ENCODE data around the gene FERMT1.
"Not testable (repeated sequence)": the region's sequence is repeated elsewhere in the genome, so short reads cannot be mapped to it uniquely, and the experiment has no call there.

The FERMT1 gene

GRCh38 chr20:6036213-6036612 lies 86.6 kb downstream of the FERMT1 start:
- no peak for DNase-seq

DNA sequence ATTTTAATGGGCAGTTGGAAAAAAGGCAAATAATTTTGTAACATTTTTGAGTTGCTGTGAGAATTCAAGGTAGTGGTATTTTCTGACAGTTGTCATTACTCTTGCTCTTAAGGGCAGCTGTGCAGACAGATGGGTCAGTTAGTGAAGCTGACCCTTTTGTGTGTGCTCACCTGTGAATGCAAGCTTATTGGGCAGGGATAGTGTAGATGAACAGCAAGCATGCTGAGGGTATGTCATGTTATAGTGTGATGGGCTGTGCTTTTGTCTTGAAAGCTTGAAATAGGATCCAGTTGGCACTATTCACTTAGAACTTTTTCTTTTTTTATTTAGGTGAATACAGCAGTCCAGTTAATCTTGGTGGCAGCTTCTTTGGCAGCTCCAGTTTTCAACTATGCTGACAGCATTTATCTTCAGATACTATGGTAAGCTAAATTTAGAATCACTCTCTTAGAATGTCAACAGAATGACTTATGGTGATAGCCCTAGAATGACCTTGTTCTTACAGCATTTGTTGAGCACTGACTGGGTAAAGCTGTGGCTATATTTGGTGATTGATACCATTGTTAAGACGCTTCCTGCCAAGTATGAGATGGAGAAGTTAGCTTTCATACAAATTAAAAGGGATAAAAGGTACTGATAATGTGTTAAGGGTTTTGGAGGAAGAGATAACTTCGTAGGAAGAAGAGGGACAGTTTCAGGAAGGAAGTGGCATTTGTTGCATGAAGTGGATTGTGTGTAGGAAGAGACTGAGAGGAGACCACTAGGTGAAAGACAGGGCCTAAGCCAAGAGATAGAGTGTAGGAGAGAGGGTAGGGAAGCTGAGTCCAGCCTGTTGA lies 88.5 kb downstream of the FERMT1 start:
- no peak for DNase-seq

DNA sequence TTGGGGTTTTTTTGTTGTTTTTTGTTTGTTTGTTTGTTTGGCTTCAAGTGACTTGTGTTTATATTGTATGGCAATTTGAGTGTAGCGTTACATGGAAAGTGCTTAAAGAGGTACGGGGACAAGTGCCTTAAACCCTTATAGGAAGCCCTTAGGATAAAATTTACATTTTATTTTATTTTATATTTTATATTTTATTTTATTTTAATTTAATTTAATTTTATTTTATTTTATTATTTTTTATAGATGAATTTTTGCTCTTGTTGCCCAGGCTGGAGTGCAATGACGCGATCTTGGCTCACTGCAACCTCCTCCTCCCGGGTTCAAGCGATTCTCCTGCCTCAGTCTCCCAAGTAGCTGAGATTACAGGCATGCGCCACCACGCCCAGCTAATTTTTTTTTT lies 89.9 kb downstream of the FERMT1 start:
- DNase-seq, result not testable (repeated sequence)

DNA sequence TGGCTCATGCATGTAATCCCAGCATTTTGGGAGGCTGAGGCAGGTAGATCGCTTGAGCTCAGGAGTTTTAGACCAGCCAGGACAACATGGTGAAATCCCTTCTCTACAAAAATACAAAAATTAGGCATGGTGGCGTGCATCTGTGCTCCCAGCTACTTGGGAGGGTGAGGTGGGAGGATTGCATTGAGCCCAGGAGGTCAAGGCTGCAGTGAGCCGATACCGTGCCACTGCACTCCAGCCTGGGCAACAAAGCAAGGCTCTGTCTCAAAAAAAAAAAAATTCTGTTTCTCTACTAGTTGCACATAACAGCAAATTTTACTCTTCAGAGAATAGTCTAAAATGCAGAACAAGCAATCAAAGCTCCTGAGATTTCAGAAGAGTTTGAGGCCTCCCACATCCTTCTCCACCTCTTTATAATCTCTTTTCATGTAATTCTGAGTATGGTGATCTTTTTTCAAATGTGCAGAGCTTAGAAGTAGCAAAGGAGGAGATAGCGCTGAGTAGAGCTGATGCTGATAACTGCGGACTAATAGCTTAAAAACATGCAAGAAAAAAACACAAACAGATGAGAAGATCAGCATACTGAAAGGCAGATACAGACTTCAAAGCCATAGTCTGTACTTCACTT lies 92.3 kb downstream of the FERMT1 start:
- no peak for DNase-seq

DNA sequence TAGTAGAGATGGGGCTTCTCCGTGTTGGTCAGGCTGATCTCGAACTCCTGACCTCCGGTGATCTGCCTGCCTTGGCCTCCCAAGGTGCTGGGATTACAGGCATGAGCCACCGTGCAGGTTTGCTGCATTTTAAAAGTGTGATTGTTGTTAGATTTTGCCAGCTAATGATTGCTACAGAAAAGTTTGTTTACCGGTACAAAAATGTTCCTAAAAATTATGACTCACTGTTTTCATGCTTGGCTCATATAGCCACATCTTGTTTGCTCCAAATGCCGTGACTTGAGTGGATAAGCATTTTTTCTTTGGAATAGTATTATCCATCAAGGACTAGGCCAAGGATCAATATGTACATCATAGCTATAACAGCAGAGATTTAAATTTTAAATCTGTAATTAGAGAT lies 93.3 kb downstream of the FERMT1 start:
- DNase-seq, result no peak

DNA sequence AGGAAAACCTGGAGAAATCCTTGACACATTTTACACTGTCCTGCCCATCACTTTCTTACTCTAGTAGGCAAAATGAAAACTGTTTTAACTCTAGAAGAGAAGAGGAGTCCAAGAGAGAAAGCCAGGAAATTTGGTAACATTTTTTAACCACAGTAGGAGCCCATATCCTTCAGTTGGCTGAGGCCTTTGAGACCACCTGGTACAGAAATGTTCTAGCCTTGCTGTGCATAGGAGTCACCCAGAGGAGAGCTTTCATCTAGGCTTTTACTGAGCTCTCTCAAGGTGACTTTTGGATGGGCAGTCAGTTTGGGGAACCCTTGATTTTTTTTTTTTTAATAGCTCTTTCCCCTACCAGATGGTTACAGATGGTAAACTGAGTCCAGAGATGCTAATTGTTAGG lies 94.0 kb downstream of the FERMT1 start:
- no peak for DNase-seq

- no peak for DNase-seq
Measured at GRCh38 chr20:6026051-6026450, 96.8 kb downstream of the FERMT1 start.
